HepG2 (cell line): ENCODE data around the gene SPTBN5. TPM values are rescaled to one million over a fixed set of nuclear protein-coding genes. Genes with fewer than 3 reads are reported as not detected.
A peak's percentile ranks its signal among the peaks of the same experiment; 100 is the strongest.

Experiments
- ERF ChIP-seq: IDR thresholded peaks from 2 replicates; pipeline ENCODE4 v1.6.1; 2018; ENCODE audit warnings: missing biosample characterization, missing genetic modification reagents
- FIP1L1 ChIP-seq: fragments of 200-400 bp; formaldehyde crosslinking; IDR thresholded peaks from 2 replicates; pipeline ENCODE4 v1.6.1; 2018; ENCODE audit warnings: low read depth, mild to moderate bottlenecking, low read length, moderate library complexity, borderline replicate concordance; ENCODE audit not compliant: insufficient read depth
- HMG20A ChIP-seq: IDR thresholded peaks from 2 replicates; pipeline ENCODE4 v1.6.1; 2016; ENCODE audit warnings: borderline replicate concordance
- ISL2 ChIP-seq: sonication (generic); formaldehyde crosslinking; IDR thresholded peaks from 2 replicates; pipeline ENCODE4 v1.5.0; 2020; ENCODE audit warnings: missing genetic modification reagents
- KLF12 ChIP-seq: sonication (generic); formaldehyde crosslinking; IDR thresholded peaks from 2 replicates; pipeline ENCODE4 v1.4.0; 2020; ENCODE audit warnings: missing genetic modification reagents, borderline replicate concordance
- NAIF1 ChIP-seq: sonication (generic); formaldehyde crosslinking; IDR thresholded peaks from 2 replicates; pipeline ENCODE4 v1.5.0; 2020; ENCODE audit warnings: mild to moderate bottlenecking, missing genetic modification reagents, borderline replicate concordance
- NPAS2 ChIP-seq: sonication (generic); formaldehyde crosslinking; IDR thresholded peaks from 2 replicates; pipeline ENCODE4 v1.8.0; 2022; ENCODE audit warnings: mild to moderate bottlenecking, missing genetic modification reagents, borderline replicate concordance
- RCOR2 ChIP-seq: IDR thresholded peaks from 2 replicates; pipeline ENCODE4 v1.6.1; 2016; ENCODE audit warnings: missing biosample characterization, missing genetic modification reagents
- SIN3A ChIP-seq: IDR thresholded peaks from 2 replicates; pipeline ENCODE4 v1.6.1; 2011; ENCODE audit warnings: low read depth, mild to moderate bottlenecking, control low read depth, low read length, borderline replicate concordance
- ZKSCAN8 ChIP-seq: IDR thresholded peaks from 2 replicates; pipeline ENCODE4 v1.6.1; 2016; ENCODE audit warnings: borderline replicate concordance, missing genetic modification reagents, missing compliant biosample characterization
- ZNF546 ChIP-seq: sonication (generic); formaldehyde crosslinking; conservative IDR thresholded peaks from 2 replicates; pipeline ENCODE4 v1.8.1; 2023; ENCODE audit warnings: mild to moderate bottlenecking, missing genetic modification reagents
- ZNF550 ChIP-seq: sonication (generic); formaldehyde crosslinking; IDR thresholded peaks from 2 replicates; pipeline ENCODE4 v1.4.0; 2020; ENCODE audit warnings: mild to moderate bottlenecking, missing genetic modification reagents, borderline replicate concordance
- ZNF652 ChIP-seq: IDR thresholded peaks from 2 replicates; pipeline ENCODE4 v1.6.1; 2016; ENCODE audit warnings: low read depth, borderline replicate concordance
- polyA plus RNA-seq, 8 experiments: library from polyadenylated mRNA; depleted of rRNA in 3 of 8; stranded (reverse) in 7 of 8; unstranded in 1 of 8; fragments of >200 nt; fragmentation: Illumina TruSeq in 4 of 8; extraction: Trizol in 4 of 8; gene quantifications; 2 replicates each; pipeline versions ENCODE4 v1.2.1 to v1.2.3, GENCODE V29; 2011 to 2016; ENCODE audit warnings: low read depth in 4 of 8, missing spikeins in 1 of 8, mixed read lengths in 1 of 8; ENCODE audit not compliant: insufficient read depth in 1 of 8
- total RNA-seq, 5 experiments: library from RNA; depleted of rRNA; stranded (reverse); fragments of >200 nt; fragmentation: Illumina TruSeq; extraction: Trizol; gene quantifications; 2 replicates each; pipeline ENCODE4 v1.2.3, GENCODE V29; 2016; ENCODE audit warnings: low read depth in 1 of 5
- TF ChIP-seq, protein P1 (sequence below): sonication (generic); formaldehyde crosslinking; IDR thresholded peaks from 2 replicates; pipeline ENCODE4 v1.8.0; 2022; ENCODE audit warnings: mild to moderate bottlenecking, missing genetic modification reagents; ENCODE audit not compliant: insufficient replicate concordance
- TF ChIP-seq, protein P2 (sequence below): sonication (generic); formaldehyde crosslinking; IDR thresholded peaks from 2 replicates; pipeline ENCODE4 v1.4.0; 2020; ENCODE audit warnings: mild to moderate bottlenecking, missing genetic modification reagents
- TF ChIP-seq, protein P3 (sequence below): sonication (generic); formaldehyde crosslinking; IDR thresholded peaks from 2 replicates; pipeline ENCODE4 v1.4.0; 2020; ENCODE audit warnings: missing genetic modification reagents, borderline replicate concordance
- TF ChIP-seq, protein P4 (sequence below): sonication (generic); formaldehyde crosslinking; IDR thresholded peaks from 2 replicates; pipeline ENCODE4 v1.4.0; 2020; ENCODE audit warnings: missing genetic modification reagents
- TF ChIP-seq, protein P5 (sequence below): sonication (generic); formaldehyde crosslinking; IDR thresholded peaks from 2 replicates; pipeline ENCODE4 v1.8.0; 2022; ENCODE audit warnings: mild to moderate bottlenecking, missing genetic modification reagents

Gene SPTBN5
- total and polyA plus RNA-seq, 2 of the 13 experiments (the other 11 are each of a cell fraction or from before 2014, with no cell fraction given) = 0.01 to 0.07 TPM

DNA sequence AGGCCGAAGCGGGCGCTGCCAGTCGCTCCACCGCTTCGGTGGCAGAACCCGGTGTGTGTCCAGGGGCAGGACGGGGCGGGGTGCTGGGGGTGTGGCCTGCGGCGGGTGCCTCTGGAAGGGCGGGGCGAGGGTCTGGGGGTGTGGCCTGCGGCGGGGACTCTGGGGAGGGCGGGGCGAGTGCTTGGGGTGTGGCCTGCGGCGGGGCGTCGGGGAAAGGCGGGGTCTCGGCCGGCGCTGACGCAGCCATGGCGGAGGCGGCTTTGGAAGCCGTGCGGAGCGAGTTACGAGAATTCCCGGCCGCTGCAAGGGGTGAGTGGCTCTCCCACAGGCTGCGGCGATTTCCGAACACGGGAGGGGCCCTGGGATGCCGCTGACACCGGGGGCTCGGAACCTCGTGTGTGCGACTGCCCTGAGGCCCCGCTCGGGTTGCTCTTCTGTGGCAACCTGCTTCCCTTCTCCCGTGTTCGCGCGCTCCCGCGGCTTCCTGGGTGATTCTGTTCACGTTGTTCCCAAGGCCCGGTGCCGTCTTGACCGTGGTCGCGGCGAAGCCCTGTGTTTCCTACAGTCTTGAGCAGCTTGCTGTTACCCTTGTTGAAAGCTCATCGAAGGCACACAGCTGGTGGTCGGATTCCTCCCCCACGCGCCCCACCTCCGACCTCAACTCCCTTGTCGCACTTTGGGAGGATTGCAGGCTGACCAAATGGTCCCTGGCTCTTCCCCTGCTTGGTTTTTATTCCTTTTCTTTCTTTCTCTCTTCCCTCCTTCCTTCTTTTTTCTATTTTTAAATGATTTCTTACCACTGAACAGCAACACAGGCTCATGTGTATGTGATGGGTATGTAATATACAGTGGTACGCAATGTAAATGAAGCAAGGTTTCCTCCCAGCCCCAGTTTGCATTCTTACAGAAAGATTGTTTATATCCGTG, 65.7 kb downstream of the SPTBN5 start, which contains the start of gene JMJD7 (continued):
- TF ChIP-seq, protein P1, sequence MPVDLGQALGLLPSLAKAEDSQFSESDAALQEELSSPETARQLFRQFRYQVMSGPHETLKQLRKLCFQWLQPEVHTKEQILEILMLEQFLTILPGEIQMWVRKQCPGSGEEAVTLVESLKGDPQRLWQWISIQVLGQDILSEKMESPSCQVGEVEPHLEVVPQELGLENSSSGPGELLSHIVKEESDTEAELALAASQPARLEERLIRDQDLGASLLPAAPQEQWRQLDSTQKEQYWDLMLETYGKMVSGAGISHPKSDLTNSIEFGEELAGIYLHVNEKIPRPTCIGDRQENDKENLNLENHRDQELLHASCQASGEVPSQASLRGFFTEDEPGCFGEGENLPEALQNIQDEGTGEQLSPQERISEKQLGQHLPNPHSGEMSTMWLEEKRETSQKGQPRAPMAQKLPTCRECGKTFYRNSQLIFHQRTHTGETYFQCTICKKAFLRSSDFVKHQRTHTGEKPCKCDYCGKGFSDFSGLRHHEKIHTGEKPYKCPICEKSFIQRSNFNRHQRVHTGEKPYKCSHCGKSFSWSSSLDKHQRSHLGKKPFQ = no peak
- TF ChIP-seq ZKSCAN8 (CRISPR knock-in tag) (no peak), ZNF652 (no peak), RCOR2 (CRISPR knock-in tag) (no peak), NPAS2 (CRISPR knock-in tag) (no peak), FIP1L1 (no peak), NAIF1 (peak; percentile 91), ZNF546 (CRISPR knock-in tag) (0 out of 2 replicates have a peak, but pooled peaks have one; percentile 45), ZNF550 (CRISPR knock-in tag) (no peak), KLF12 (CRISPR knock-in tag) (no peak; the same call in 1 of the 2 replicates), ERF (CRISPR knock-in tag) (peak; percentile 79), HMG20A (CRISPR knock-in tag) (no peak), SIN3A (peak; percentile 58; the same call in 1 of the 2 replicates), ISL2 (CRISPR knock-in tag) (peak; percentile 60)
- TF ChIP-seq, protein P2, sequence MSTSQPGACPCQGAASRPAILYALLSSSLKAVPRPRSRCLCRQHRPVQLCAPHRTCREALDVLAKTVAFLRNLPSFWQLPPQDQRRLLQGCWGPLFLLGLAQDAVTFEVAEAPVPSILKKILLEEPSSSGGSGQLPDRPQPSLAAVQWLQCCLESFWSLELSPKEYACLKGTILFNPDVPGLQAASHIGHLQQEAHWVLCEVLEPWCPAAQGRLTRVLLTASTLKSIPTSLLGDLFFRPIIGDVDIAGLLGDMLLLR (CRISPR knock-in tag) = no peak; the same call in none of the 2 replicates
- TF ChIP-seq, protein P3, sequence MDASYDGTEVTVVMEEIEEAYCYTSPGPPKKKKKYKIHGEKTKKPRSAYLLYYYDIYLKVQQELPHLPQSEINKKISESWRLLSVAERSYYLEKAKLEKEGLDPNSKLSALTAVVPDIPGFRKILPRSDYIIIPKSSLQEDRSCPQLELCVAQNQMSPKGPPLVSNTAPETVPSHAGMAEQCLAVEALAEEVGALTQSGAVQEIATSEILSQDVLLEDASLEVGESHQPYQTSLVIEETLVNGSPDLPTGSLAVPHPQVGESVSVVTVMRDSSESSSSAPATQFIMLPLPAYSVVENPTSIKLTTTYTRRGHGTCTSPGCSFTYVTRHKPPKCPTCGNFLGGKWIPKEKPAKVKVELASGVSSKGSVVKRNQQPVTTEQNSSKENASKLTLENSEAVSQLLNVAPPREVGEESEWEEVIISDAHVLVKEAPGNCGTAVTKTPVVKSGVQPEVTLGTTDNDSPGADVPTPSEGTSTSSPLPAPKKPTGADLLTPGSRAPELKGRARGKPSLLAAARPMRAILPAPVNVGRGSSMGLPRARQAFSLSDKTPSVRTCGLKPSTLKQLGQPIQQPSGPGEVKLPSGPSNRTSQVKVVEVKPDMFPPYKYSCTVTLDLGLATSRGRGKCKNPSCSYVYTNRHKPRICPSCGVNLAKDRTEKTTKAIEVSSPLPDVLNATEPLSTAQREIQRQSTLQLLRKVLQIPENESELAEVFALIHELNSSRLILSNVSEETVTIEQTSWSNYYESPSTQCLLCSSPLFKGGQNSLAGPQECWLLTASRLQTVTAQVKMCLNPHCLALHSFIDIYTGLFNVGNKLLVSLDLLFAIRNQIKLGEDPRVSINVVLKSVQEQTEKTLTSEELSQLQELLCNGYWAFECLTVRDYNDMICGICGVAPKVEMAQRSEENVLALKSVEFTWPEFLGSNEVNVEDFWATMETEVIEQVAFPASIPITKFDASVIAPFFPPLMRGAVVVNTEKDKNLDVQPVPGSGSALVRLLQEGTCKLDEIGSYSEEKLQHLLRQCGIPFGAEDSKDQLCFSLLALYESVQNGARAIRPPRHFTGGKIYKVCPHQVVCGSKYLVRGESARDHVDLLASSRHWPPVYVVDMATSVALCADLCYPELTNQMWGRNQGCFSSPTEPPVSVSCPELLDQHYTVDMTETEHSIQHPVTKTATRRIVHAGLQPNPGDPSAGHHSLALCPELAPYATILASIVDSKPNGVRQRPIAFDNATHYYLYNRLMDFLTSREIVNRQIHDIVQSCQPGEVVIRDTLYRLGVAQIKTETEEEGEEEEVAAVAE = no peak
- TF ChIP-seq, protein P4, sequence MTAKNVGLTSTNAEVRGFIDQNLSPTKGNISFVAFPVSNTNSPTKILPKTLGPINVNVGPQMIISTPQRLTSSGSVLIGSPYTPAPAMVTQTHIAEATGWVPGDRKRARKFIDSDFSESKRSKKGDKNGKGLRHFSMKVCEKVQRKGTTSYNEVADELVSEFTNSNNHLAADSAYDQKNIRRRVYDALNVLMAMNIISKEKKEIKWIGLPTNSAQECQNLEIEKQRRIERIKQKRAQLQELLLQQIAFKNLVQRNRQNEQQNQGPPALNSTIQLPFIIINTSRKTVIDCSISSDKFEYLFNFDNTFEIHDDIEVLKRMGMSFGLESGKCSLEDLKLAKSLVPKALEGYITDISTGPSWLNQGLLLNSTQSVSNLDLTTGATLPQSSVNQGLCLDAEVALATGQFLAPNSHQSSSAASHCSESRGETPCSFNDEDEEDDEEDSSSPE (CRISPR knock-in tag) = no peak
- TF ChIP-seq, protein P5, sequence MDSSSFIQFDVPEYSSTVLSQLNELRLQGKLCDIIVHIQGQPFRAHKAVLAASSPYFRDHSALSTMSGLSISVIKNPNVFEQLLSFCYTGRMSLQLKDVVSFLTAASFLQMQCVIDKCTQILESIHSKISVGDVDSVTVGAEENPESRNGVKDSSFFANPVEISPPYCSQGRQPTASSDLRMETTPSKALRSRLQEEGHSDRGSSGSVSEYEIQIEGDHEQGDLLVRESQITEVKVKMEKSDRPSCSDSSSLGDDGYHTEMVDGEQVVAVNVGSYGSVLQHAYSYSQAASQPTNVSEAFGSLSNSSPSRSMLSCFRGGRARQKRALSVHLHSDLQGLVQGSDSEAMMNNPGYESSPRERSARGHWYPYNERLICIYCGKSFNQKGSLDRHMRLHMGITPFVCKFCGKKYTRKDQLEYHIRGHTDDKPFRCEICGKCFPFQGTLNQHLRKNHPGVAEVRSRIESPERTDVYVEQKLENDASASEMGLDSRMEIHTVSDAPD (CRISPR knock-in tag) = 0 out of 2 replicates have a peak, but pooled peaks have one; percentile 22
